Spleen (tissue), 7 donors: Measurements from ENCODE around the gene ACSS3.

ENCODE experiments used
- CTCF ChIP-seq, 11 experiments: fragments of 200-600 bp in 7 of 11; fragments of 450-650 bp in 4 of 11; sonication (generic) in 4 of 11; IDR thresholded peaks in 8 of 11; conservative IDR thresholded peaks in 3 of 11; 1 replicate in 7 of 11; 2 replicates in 4 of 11; pipeline versions ENCODE4 v1.4.0 to v1.8.0; 2016 to 2021; ENCODE audit warnings: antibody characterized with exemption in 11 of 11, inconsistent platforms in 4 of 11, mild to moderate bottlenecking in 1 of 11
- POLR2A ChIP-seq, 3 donors: fragments of 450-650 bp; IDR thresholded peaks; one replicate each; pipeline ENCODE4 v1.5.1; 2017; ENCODE audit warnings: antibody characterized with exemption in 3 of 3, mild to moderate bottlenecking in 1 of 3
- POLR2AphosphoS5 ChIP-seq, 3 donors: sonication (generic); formaldehyde crosslinking; IDR thresholded peaks; one replicate each; pipeline ENCODE4 v1.5.1; 2017; ENCODE audit warnings: antibody characterized with exemption in 3 of 3
- donor health status: DM: no; HTN: no; CAD: no; lungs with moderate emphysema.
- donor health status: DM: no; HTN: no; CAD: no.
- donor health status: DM: no; HTN: no; CAD: no.

- TF ChIP-seq CTCF (IDR thresholded peaks at IDR 0.05 in 8 of 11, conservative IDR thresholded peaks at IDR 0.05 in 3 of 11), result no peak
- no peak for TF ChIP-seq POLR2A (IDR thresholded peaks at IDR 0.05)
- no peak for TF ChIP-seq POLR2AphosphoS5 (IDR thresholded peaks at IDR 0.05)
These were observed 135.3 kb downstream of the ACSS3 start for GRCh38 chr12:81212996-81213696.
